Colonic mucosa (tissue), 4 donors: ENCODE data around the gene UBE3B. TPM values are rescaled to one million over a fixed set of nuclear protein-coding genes. Genes with fewer than 3 reads are reported as not detected.
A peak's percentile ranks its signal among the peaks of the same experiment; 100 is the strongest.

Source experiments
- DNase-seq: peaks from one replicate; pipeline ENCODE4 v3.0.0-alpha.2; 2020
- H3K27ac ChIP-seq: fragments of 200-600 bp; one replicate; pipeline ENCODE4 v1.8.0; 2021
- H3K27me3 ChIP-seq: fragments of 200-600 bp; one replicate; pipeline ENCODE4 v1.8.0; 2021
- H3K36me3 ChIP-seq: fragments of 200-600 bp; one replicate; pipeline ENCODE4 v1.8.0; 2021
- H3K4me1 ChIP-seq: fragments of 200-600 bp; one replicate; pipeline ENCODE4 v1.8.0; 2021; ENCODE audit warnings: mild to moderate bottlenecking
- H3K4me3 ChIP-seq: fragments of 200-600 bp; one replicate; pipeline ENCODE4 v1.8.0; 2021
- H3K9ac ChIP-seq, 2 donors: one replicate each; pipeline ENCODE4 v1.7.0; 2013; ENCODE audit warnings: control low read depth in 2 of 2, low read depth in 2 of 2, low read length in 2 of 2
- H3K9me3 ChIP-seq: fragments of 200-600 bp; one replicate; pipeline ENCODE4 v1.8.0; 2021
- intact Hi-C: fragments of 100-400 bp; cut with DNase I; formaldehyde crosslinking; loops from one replicate; pipeline ENCODE4 v1.14.1; 2022
- total RNA-seq, 2 donors: library from RNA; stranded (reverse); fragmentation: NEBNext Ultra II Directional in 1 of 2; extraction: Animal tissue kit (Norgen Biotek cat#: 25700) in 1 of 2; gene quantifications; one replicate each; pipeline ENCODE4 v1.2.1, GENCODE V29; 2021
- TF ChIP-seq, protein P1 (sequence below): fragments of 200-600 bp; IDR thresholded peaks from one replicate; pipeline ENCODE4 v1.8.0; 2022; ENCODE audit warnings: antibody characterized with exemption, mild to moderate bottlenecking
- donor health status: healthy.
- donor health status: DM: no; HTN: no; CAD: no.
- donor health status: DM: no; HTN: no; CAD: no.

The UBE3B gene
- total RNA-seq, 2 donors from 2014 or later: 44.6 to 52.0 TPM

DNA sequence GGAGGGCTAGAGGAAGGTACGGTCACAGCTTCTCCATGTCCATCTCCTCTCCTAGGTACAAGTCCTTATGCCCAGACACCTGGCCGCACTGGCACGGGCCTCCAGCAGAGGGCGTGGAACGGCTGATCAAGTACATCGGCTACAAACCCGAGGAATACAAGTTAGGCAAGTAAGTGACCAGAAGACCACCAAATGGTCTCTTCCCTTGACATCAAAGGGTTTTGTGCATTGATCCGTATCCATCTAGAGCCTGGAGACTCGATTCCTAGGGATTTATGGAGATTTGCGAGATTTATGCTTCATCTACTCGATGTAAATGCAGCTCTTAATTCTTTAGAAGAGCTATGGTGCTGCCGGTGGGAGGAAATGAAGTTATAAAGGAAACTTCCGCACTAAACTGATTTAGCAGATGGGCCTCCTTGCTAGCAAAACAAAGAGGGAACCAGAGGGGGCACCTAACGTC lies 44.6 kb upstream of the UBE3B start:
- intact Hi-C loops: loop anchor here (5.0 kb wide), 1 partner anchor 44 kb away; the partner anchor contains the start of genes KCTD10 and UBE3B
- TF ChIP-seq, protein P1, sequence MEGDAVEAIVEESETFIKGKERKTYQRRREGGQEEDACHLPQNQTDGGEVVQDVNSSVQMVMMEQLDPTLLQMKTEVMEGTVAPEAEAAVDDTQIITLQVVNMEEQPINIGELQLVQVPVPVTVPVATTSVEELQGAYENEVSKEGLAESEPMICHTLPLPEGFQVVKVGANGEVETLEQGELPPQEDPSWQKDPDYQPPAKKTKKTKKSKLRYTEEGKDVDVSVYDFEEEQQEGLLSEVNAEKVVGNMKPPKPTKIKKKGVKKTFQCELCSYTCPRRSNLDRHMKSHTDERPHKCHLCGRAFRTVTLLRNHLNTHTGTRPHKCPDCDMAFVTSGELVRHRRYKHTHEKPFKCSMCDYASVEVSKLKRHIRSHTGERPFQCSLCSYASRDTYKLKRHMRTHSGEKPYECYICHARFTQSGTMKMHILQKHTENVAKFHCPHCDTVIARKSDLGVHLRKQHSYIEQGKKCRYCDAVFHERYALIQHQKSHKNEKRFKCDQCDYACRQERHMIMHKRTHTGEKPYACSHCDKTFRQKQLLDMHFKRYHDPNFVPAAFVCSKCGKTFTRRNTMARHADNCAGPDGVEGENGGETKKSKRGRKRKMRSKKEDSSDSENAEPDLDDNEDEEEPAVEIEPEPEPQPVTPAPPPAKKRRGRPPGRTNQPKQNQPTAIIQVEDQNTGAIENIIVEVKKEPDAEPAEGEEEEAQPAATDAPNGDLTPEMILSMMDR: peak; percentile 90
- Histone ChIP-seq H3K27me3 (no peaks in the 10 kb centered on the region), H3K4me1 (peaks cover 3% of the 10 kb centered on the region), H3K9ac (no peak overlapping the region), H3K36me3 (no peaks in the 10 kb centered on the region), H3K27ac (no peak overlapping the region), H3K4me3 (no peak overlapping the region), H3K9me3 (no peaks in the 10 kb centered on the region)
- peak; percentile 96 for DNase-seq

DNA sequence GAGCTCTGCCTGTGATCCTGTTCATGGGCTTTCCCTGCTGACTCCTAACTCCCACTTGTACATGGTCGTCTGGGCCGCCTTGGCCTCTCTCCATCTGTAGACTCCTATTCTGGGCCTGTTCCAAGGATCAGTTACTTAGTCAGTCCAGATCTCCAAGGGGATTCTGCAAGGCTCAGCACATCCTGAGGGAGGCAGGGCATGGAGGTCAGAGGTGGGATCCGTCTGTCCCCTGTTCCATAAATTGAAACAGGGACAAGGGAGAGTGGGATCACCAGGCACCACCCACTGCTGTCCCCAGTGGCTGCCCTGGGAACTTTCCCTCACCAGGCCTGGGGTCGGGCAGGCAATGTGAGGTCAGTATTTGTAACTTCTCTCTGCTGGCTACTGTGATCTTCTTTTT lies 43.8 kb upstream of the UBE3B start:
- H3K9ac ChIP-seq: no peak overlapping the region
- H3K36me3 ChIP-seq: no peaks in the 10 kb centered on the region
- H3K4me3 ChIP-seq: no peak overlapping the region
- intact Hi-C loops: loop anchor here (5.0 kb wide), 1 partner anchor 44 kb away; the partner anchor contains the start of genes KCTD10 and UBE3B
- H3K27me3 ChIP-seq: no peaks in the 10 kb centered on the region
- H3K4me1 ChIP-seq: peaks cover 3% of the 10 kb centered on the region
- no peaks in the 10 kb centered on the region for H3K9me3 ChIP-seq
- TF ChIP-seq, protein P1: no peak
- no peak for DNase-seq
- no peak overlapping the region for H3K27ac ChIP-seq

DNA sequence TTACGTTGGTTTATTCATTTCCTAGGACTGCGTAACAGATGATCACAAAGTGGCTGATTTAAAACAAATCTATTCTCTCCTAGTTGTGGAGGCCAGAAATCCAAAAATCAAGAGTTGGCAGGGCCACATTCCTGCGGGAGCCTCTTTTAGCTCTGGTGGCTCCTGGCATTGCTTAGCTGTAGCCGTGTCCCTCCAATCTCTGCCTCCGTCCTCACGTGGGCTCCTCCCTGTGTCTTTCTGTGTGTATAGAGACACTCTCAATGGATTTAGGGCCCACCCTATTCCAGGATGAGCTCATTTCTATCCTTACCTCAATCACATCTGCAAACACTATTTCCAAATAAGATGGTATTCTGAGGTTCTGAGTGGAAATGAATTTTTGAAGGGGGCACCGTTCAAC lies 42.9 kb upstream of the UBE3B start:
- TF ChIP-seq, protein P1: no peak
- intact Hi-C loops: loop anchor here (5.0 kb wide), 1 partner anchor 43 kb away; the partner anchor contains the start of genes KCTD10 and UBE3B
- Histone ChIP-seq H3K4me1 (peaks cover 3% of the 10 kb centered on the region), H3K27ac (no peak overlapping the region), H3K4me3 (no peak overlapping the region), H3K36me3 (no peaks in the 10 kb centered on the region), H3K9ac (no peak overlapping the region), H3K27me3 (no peaks in the 10 kb centered on the region), H3K9me3 (no peaks in the 10 kb centered on the region)
- DNase-seq: no peak

DNA sequence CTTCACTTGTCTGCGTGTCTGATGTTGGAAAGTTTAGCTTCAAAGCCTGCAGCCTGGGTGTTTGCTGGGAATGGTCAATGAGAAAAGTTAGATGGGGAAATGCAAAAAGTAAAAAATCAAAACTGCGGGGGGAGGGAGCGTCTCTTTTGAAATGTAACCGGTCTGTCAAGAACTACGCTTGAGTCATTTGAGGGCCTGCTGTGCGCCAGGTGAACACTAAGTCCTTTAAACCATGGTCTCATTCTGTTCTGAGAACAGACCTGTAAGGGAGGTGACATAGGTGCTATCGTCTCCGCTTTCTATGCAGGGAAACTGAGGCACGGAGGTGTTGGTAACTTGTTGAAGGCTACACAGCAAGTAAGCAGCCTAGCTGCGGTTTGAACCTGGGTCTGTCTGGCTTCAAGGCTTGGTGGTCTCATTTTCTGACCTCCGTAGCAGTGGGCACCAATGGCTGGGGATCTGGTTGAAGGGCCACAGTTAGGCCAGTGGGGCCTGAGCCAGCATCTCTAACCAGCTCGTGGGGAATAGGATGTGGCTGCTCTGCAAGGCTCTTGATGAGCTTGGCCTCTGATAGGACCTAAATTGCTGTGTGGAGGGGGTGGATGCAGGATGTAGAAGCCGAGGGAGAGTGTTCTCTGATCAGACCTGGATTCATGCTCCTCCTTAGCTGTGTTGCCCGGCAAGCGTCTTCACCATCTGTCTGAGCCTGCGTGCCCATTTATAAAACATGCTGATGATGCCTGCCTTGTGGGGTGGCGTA lies 41.8 kb upstream of the UBE3B start:
- TF ChIP-seq, protein P1: no peak
- peaks cover 3% of the 10 kb centered on the region for H3K4me1 ChIP-seq
- no peaks in the 10 kb centered on the region for H3K9me3 ChIP-seq
- H3K27ac ChIP-seq: no peak overlapping the region
- H3K27me3 ChIP-seq: no peaks in the 10 kb centered on the region
- no peak overlapping the region for H3K4me3 ChIP-seq
- no peak for DNase-seq
- H3K9ac ChIP-seq: no peak overlapping the region
- intact Hi-C loops: no loop called here
- H3K36me3 ChIP-seq: no peaks in the 10 kb centered on the region

DNA sequence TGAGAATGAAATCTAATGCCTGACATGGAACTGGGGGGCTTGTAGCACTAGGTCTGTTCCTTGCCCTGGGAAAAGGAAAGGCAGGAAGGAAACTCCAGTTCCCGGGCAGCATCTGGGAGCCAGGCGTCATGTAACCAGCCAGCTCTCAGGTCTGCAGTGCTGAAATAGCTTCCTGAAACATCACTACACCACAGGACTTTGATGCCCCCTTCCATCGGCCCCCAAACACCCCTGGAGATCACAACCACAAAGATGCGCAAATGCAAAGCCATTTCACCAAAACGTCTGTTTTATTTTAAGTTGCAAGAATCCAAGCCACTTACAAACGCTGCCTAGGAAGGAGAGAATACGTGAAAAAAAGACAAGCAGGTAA lies 41.3 kb upstream of the UBE3B start:
- intact Hi-C loops: no loop called here
- no peaks in the 10 kb centered on the region for H3K9me3 ChIP-seq
- no peak overlapping the region for H3K27ac ChIP-seq
- H3K4me1 ChIP-seq: peaks cover 3% of the 10 kb centered on the region
- H3K27me3 ChIP-seq: no peaks in the 10 kb centered on the region
- H3K36me3 ChIP-seq: no peaks in the 10 kb centered on the region
- H3K9ac ChIP-seq: no peak overlapping the region
- DNase-seq: no peak
- H3K4me3 ChIP-seq: no peak overlapping the region
- TF ChIP-seq, protein P1: no peak
